ENCODE measurements around the gene BBOX1.

BBOX1 gene

GRCh38 chr11:27083782-27084181 lies 43.2 kb downstream of the BBOX1 start:
- H3K9me2 ChIP-seq (replicated peaks; ENCODE audit: control insufficient read depth, low read length): no peaks in the 10 kb centered on the region
- H3K4me2 ChIP-seq (ENCODE audit: low read length): no peak overlapping the region
- H3K79me2 ChIP-seq (ENCODE audit: control insufficient read depth, low read length): no peaks in the 10 kb centered on the region
- no peaks in the 10 kb centered on the region for H3K9me3 ChIP-seq (ENCODE audit: control insufficient read depth, insufficient read depth, low read length)
- H3K27me3 ChIP-seq (ENCODE audit: control insufficient read depth, low read length): no peaks in the 10 kb centered on the region
- no peaks in the 10 kb centered on the region for H4K20me1 ChIP-seq (ENCODE audit: control insufficient read depth, insufficient read depth, low read depth, low read length)
- no peaks in the 10 kb centered on the region for H3K36me3 ChIP-seq (ENCODE audit: control insufficient read depth, low read length)
- H3K4me1 ChIP-seq (ENCODE audit: control insufficient read depth, low read length): no peaks in the 10 kb centered on the region
- no peaks in the 10 kb centered on the region for H3F3A ChIP-seq (ENCODE audit: control insufficient read depth, insufficient read depth)
- no peak overlapping the region for H3K4me3 ChIP-seq (ENCODE audit: low read length)
- no peak overlapping the region for H3K27ac ChIP-seq (ENCODE audit: low read depth, low read length)
- no peak for TF ChIP-seq EZH2phosphoT487 (IDR thresholded peaks at IDR 0.05; ENCODE audit: borderline replicate concordance, low read length)
- no peak for TF ChIP-seq CTCF (IDR thresholded peaks at IDR 0.05; ENCODE audit: low read depth, low read length, poor library complexity, severe bottlenecking)

- H3K79me2 ChIP-seq (ENCODE audit: control insufficient read depth, low read length): no peaks in the 10 kb centered on the region
- no peaks in the 10 kb centered on the region for H3K4me1 ChIP-seq (ENCODE audit: control insufficient read depth, low read length)
- no peak for TF ChIP-seq EZH2phosphoT487 (IDR thresholded peaks at IDR 0.05; ENCODE audit: borderline replicate concordance, low read length)
- no peak for TF ChIP-seq CTCF (IDR thresholded peaks at IDR 0.05; ENCODE audit: low read depth, low read length, poor library complexity, severe bottlenecking)
- H3K27ac ChIP-seq (ENCODE audit: low read depth, low read length): no peak overlapping the region
- H3K4me3 ChIP-seq (ENCODE audit: low read length): no peak overlapping the region
- H3F3A ChIP-seq (ENCODE audit: control insufficient read depth, insufficient read depth): no peaks in the 10 kb centered on the region
- no peaks in the 10 kb centered on the region for H3K27me3 ChIP-seq (ENCODE audit: control insufficient read depth, low read length)
- H3K4me2 ChIP-seq (ENCODE audit: low read length): no peak overlapping the region
- H3K9me2 ChIP-seq (replicated peaks; ENCODE audit: control insufficient read depth, low read length): no peaks in the 10 kb centered on the region
- no peaks in the 10 kb centered on the region for H3K36me3 ChIP-seq (ENCODE audit: control insufficient read depth, low read length)
- no peaks in the 10 kb centered on the region for H3K9me3 ChIP-seq (ENCODE audit: control insufficient read depth, insufficient read depth, low read length)
- no peaks in the 10 kb centered on the region for H4K20me1 ChIP-seq (ENCODE audit: control insufficient read depth, insufficient read depth, low read depth, low read length)
These were observed 43.9 kb downstream of the BBOX1 start for GRCh38 chr11:27084518-27084917.

- H3K27me3 ChIP-seq (ENCODE audit: control insufficient read depth, low read length): no peaks in the 10 kb centered on the region
- no peaks in the 10 kb centered on the region for H3F3A ChIP-seq (ENCODE audit: control insufficient read depth, insufficient read depth)
- no peak overlapping the region for H3K4me3 ChIP-seq (ENCODE audit: low read length)
- TF ChIP-seq CTCF (IDR thresholded peaks at IDR 0.05; ENCODE audit: low read depth, low read length, poor library complexity, severe bottlenecking) (no peak), EZH2phosphoT487 (IDR thresholded peaks at IDR 0.05; ENCODE audit: borderline replicate concordance, low read length) (no peak)
- no peak overlapping the region for H3K4me2 ChIP-seq (ENCODE audit: low read length)
- no peaks in the 10 kb centered on the region for H3K9me3 ChIP-seq (ENCODE audit: control insufficient read depth, insufficient read depth, low read length)
- H3K79me2 ChIP-seq (ENCODE audit: control insufficient read depth, low read length): no peaks in the 10 kb centered on the region
- no peak overlapping the region for H3K27ac ChIP-seq (ENCODE audit: low read depth, low read length)
- H3K9me2 ChIP-seq (replicated peaks; ENCODE audit: control insufficient read depth, low read length): no peaks in the 10 kb centered on the region
- H4K20me1 ChIP-seq (ENCODE audit: control insufficient read depth, insufficient read depth, low read depth, low read length): no peaks in the 10 kb centered on the region
- no peaks in the 10 kb centered on the region for H3K36me3 ChIP-seq (ENCODE audit: control insufficient read depth, low read length)
- H3K4me1 ChIP-seq (ENCODE audit: control insufficient read depth, low read length): no peaks in the 10 kb centered on the region
These were observed 44.5 kb downstream of the BBOX1 start for GRCh38 chr11:27085111-27085510.

GRCh38 chr11:27085605-27086004 lies 45.0 kb downstream of the BBOX1 start:
- H3F3A ChIP-seq (ENCODE audit: control insufficient read depth, insufficient read depth): no peaks in the 10 kb centered on the region
- no peak overlapping the region for H3K27ac ChIP-seq (ENCODE audit: low read depth, low read length)
- H3K4me1 ChIP-seq (ENCODE audit: control insufficient read depth, low read length): no peaks in the 10 kb centered on the region
- no peaks in the 10 kb centered on the region for H3K9me2 ChIP-seq (replicated peaks; ENCODE audit: control insufficient read depth, low read length)
- H3K79me2 ChIP-seq (ENCODE audit: control insufficient read depth, low read length): no peaks in the 10 kb centered on the region
- TF ChIP-seq CTCF (IDR thresholded peaks at IDR 0.05; ENCODE audit: low read depth, low read length, poor library complexity, severe bottlenecking) (no peak), EZH2phosphoT487 (IDR thresholded peaks at IDR 0.05; ENCODE audit: borderline replicate concordance, low read length) (no peak)
- no peaks in the 10 kb centered on the region for H4K20me1 ChIP-seq (ENCODE audit: control insufficient read depth, insufficient read depth, low read depth, low read length)
- H3K36me3 ChIP-seq (ENCODE audit: control insufficient read depth, low read length): no peaks in the 10 kb centered on the region
- H3K27me3 ChIP-seq (ENCODE audit: control insufficient read depth, low read length): no peaks in the 10 kb centered on the region
- no peak overlapping the region for H3K4me3 ChIP-seq (ENCODE audit: low read length)
- H3K9me3 ChIP-seq (ENCODE audit: control insufficient read depth, insufficient read depth, low read length): no peaks in the 10 kb centered on the region
- no peak overlapping the region for H3K4me2 ChIP-seq (ENCODE audit: low read length)
